Activated T-cell treated with anti-CD3 and anti-CD28 coated beads for 24 hours (primary cell): Measurements from ENCODE around the gene GALNT10.

ENCODE experiments used
- DNase-seq: peaks from one replicate; pipeline ENCODE4 v3.0.0-alpha.2; 2020; ENCODE audit warnings: low read depth

GALNT10 gene

DNA sequence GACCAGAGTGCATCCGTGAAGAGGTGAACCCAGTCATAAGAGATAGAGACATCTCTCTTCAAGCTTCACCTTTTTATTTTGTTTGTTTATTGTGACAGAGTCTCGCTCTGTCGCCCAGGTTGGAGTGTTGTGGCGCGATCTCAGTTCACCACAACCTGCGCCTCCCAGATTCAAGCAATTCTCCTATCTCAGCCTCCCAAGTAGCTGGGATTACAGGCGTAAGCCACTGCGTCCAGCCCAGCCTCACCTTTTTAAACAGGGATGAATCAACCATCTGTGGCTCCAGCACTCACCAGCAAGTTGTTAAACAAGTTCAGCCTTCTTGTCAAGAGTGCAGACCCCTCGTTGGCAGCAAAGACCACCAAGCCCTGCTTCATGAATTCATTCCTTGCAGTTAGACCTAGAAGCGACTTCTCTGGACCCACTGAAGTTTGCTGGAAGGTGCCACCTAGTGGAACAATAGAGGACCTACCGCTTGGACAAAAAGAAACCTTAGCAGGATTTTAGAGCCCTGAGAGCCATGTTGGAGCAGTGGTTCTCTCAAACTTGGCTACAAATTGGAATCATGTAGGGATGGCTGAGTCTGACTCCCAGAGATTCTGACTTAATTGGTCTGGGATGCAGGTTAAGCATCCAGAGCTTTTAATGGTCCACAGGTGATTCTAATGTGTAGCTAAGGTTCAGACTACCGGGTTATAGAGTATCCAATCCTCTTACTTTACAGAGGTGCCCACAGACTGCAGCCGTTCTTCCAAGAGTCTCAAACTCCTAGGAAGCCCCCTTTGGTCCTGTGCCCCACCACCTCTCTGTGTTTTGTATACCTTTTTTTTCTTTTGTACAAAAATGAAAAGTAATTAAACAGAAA, 10.5 kb upstream of the GALNT10 start:
- DNase-seq, result no peak

- no peak for DNase-seq
Measured at GRCh38 chr5:154181161-154181560, 9.4 kb upstream of the GALNT10 start.

GRCh38 chr5:154189256-154189818, 1.2 kb upstream of the GALNT10 start:
- no peak for DNase-seq

DNA sequence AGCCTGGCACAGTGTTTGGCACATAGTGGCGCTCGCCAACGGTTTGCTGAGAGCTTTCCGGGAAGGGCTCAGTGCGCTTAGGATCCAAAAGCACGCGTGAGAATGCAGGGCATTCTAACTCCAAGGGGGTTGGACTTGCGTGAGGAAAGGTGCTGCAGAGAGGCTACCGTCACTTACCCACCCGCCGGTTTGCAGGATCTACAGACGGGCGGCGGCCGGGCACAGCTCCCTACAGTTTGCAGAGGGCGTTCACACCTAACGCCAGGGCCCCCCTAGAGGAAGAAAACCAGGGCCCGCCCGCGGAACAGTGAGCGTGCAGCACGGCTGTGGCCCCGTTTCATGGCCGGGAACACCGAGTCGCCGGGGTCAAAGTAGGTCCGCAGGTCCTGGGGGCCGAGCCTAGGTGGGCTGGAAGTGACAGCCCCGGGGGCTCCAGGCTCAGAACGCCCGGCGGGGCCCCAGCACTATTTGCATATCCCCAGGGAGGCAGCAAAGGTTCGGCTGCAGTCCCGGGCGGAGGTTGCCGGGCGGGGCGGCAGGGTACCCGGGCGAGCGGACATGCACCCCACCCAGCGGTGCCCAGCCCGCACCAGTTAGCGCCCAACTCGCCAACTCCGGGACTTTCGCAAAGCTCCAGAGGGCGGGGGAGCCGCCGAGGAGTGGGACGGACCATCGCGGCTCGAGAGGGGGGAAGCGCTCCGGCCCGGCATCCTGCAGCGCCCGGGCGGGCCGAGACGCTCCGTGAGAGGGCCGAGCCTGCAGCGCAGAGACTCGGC, 526 bp upstream of the GALNT10 start:
- peak; percentile 68 for DNase-seq

DNA sequence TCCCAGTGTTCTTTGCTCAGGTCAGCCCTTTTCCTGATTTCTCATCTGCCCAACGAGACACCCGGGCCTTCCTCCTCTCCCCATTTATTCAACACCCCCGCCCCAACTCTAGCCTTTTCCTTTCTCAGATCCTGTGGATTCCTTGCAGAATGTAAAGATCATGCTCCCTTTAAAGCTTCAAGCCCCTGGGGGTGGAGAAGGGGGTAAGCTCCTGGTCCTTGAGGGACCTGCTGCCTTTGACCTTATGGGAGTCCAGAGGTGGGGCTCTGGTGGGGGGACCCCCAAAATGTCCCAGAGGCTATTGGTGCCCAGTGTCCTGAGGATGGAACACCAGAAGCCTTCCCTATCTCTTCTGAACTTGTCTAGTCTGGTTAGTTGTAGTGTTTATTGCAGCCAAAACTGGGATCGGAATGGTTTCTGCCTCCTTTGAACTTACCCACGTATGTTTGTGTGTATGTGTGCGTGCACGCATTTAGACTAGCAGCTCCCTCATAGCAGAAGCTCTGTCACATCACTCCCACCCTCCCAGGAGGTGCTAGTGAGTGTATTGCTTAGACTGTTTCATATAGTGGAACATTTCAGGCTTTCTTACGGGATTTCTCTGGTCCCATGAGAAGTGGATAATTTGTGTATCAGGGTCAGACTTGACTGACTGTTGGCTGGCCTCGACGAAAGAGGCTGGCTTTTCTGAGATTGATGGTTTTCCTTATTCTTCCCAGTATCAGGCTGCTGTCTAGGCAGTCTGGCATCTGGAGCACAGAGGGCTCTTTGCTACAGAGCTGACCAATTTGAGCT, 1.1 kb downstream of the GALNT10 start:
- no peak for DNase-seq

DNA sequence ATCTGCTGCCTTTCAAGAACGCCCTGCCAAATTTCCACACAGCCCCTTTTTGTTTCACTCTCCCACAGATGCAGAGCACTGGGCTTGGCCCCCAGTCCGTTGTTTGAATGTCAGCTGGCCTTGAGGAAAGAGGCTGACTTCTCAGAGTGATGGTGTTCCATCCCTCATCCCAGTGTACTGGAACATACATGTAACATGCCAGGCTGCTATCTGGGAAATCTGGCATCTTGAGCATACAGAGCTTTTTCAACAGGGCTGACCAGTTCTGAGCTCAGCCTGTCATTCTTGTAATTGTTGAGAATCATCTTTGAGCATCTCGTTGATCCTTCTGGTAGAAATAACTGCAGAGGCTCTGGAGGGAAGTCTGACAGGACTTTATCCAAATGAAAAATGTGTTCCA, 2.8 kb downstream of the GALNT10 start:
- no peak for DNase-seq

DNA sequence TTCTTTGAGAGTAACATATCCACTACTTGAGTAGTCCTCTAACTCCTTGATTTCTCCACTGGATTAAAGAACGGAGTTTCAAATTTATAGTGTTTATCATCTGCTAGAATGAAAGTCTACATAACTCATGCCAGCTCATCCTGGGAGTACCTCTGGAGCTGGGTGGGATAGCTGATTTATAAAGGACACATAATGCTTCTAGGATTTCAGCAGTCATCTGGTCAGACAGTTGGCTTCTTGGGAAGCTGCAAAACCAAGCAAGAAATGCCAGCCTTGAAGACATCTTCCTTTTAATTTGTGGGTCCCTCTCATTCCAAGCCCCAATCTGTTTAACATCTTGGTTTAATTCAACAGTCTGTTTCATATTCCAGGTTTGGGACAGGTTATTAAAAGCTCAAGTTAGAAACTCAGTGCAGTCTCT, 3.2 kb downstream of the GALNT10 start:
- no peak for DNase-seq

GRCh38 chr5:154194345-154195329, 4.1 kb downstream of the GALNT10 start:
- no peak for DNase-seq

- no peak for DNase-seq
Measured at GRCh38 chr5:154196281-154196680, 5.7 kb downstream of the GALNT10 start.

DNA sequence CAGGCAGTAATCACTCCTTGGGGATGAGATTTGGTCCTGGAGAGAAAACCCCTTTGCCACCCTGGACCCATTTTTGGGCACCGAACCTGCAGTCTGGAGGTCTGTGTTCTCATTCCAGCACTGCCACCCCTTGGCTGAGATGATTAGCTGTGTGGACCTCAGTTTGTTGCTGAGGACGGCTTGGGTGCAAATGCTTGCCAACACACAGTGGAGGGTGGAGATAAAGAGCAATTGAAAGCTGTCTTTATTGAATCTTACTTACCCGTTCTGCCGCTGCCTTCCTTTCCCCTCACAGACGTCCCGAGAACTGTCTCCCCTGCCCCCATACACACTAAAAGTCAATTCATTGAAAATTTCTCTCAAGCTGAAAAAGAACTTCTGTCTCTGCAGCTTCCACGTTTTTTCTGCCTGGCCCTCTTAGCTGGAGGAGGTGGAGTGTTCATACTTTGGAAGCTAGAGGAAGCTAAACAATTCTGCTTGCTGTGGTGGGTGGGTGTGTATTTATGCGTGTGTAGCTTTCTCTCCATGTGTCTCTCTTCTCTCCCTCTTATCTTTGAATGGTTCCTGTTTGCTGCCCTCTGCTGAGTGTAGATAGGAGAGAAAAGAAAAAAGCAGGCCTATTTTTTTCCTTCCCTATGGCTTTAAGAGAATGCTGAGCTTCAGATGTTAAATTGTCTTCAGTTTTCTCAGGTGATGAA, 6.6 kb downstream of the GALNT10 start:
- DNase-seq, result no peak

GRCh38 chr5:154197801-154198491, 7.4 kb downstream of the GALNT10 start:
- peak; percentile 52 for DNase-seq

GRCh38 chr5:154198611-154199230, 8.2 kb downstream of the GALNT10 start:
- no peak for DNase-seq

DNA sequence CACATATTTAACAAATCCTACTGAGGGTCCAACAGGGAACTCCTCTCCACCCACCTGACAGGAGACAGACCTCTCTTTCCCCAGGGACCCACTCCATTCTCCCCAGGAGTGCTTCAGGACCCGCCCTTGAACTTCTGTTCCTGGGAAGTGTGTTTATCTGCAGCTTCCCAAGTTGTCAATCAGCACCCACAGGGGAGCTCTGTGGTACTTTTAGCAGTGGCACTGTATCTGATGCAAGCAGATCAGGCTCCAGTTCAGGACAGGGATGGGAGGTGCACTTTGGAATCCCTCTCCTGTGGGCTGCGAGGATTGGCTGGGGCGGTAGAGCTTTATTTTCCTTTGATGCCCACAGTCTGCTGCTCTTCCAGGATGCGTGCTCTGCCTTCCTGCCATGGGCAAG, 8.7 kb downstream of the GALNT10 start:
- no peak for DNase-seq

GRCh38 chr5:154199671-154200220, 9.2 kb downstream of the GALNT10 start:
- no peak for DNase-seq

- no peak for DNase-seq
Measured at GRCh38 chr5:154200221-154200620, 9.7 kb downstream of the GALNT10 start.

DNA sequence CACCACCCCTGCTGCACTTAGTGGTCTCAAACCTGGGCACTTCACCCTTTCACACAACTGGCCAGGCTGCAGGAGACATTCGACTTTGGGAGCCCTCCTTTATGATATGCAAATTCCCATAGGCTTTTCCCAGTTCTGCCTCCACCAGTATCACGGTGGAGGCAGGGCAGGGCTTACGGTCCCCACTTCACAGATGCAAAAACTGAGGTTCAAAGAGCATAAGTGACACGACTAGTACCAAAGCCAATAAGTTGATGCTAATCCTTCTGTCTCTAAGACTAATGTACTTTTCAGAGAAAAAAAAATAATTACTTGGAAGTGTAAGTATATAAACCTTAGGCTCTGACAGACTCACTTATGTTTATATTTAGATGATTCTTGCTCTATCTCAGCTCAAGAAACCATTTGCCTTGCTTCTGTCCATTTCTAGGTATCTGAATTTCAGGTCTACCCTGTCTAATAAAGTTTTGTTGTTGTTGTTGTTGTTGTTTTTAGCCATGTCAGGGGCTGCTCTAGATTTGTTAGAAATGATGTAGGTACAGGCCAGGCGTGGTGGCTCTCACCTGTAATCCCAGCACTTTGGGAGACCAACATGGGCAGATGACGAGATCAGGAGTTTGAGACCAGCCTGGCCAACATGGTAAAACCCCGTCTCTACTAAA, 10.7 kb downstream of the GALNT10 start:
- DNase-seq, result no peak

DNA sequence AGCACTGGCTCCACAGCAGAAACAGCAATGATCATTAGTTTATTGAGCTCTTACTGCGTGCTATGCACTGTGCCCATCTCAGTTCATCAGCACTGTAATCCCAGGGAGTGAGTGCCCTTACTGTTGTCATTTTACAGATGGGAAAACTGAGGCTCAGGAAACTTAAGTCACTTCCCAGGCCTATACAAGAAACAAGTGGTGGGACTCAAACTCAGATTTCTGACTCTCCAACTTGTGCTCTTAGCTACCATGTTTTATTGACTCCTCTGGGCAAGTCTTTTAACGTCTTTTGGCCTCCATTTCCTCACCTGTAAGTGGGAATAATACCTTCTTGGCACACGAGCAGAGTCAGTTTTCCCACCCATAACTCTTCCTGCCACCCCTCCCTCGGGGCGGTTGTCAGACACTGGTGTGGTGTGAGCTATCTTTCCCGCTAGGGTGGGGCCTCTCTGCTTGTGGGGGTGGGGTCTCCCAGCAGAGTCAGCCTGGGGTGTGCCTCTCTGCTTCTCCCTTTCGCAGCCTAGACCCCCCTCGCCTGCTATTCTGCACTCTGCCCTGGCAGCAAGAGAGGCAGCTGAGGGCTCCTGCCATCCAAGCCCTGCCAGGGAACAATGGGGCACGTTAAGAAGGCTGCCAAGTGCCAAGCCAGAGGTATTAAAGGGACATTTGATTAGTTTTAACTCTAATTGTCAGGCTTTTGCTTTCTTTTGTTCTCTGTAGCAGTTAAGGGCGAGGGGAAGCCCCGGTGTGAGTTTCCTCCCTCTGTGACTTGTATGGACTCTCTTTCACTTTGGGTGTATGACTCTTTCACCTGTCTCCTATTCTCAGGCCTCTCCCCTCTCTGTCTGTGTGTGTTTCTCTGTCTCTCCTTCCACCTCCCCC, 12.1 kb downstream of the GALNT10 start:
- peak; percentile 42 for DNase-seq
